RKO (cell line): ENCODE measurements around the gene RHPN2.
"Not testable (repeated sequence)": the region's sequence is repeated elsewhere in the genome, so short reads cannot be mapped to it uniquely, and the experiment has no call there.

Experiments
- DNase-seq: peaks from one replicate; pipeline ENCODE4 v3.0.0-alpha.2; 2016; ENCODE audit warnings: low spot score

RHPN2 gene

DNA sequence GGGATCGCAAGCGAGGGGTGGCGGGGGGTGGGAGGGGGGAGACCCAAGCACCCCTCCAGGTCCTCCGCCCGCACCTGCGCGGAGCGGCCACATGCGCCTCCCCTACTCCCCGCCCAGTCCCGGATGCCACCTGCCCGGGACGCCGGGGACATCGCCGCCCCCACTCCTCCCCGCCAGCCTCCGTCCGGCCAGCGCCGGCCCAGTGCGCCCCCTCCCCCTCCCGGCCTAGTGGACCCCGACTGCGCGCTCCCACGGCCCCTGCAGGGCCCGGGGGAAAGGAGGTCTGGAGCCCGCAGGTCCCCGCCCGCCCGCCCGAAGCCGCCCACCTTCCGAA lies 263 bp downstream of the RHPN2 start:
- no peak for DNase-seq

DNA sequence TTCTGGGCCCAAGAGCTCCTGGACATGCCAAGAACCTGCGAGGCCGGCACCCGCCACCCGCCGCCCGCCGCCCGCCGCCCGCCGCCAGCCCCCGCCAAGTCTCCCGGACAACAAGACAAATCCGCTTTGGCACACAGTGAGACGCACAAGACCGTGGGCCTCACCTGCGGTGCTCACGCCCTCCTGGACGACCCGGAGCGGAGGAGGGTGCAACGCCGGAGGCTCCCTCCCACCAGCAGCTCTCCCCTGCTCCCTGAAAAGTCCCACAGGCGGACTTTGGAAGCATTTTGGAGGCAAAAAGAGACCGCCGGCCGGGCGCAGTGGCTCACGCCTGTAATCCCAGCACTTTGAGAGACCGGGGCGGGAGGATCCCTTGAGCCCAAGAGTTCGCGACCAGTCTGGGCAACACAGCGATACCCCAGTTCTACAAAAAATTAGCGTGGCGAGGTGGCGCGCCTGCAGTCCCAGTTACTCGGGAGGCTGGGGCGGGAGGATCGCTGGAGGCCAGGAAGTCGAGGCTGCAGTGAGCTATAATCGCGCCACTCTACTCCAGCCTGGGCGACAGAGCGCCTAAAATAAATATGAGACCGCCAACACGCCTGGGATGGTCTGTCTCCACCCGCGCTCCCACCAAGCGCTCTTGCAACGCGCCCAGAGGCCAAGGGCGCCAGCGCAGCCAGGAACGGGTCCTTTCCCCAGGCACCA lies 783 bp downstream of the RHPN2 start:
- peak; percentile 39 for DNase-seq

GRCh38 chr19:33063356-33063752 lies 1.3 kb downstream of the RHPN2 start:
- peak; percentile 49 for DNase-seq

DNA sequence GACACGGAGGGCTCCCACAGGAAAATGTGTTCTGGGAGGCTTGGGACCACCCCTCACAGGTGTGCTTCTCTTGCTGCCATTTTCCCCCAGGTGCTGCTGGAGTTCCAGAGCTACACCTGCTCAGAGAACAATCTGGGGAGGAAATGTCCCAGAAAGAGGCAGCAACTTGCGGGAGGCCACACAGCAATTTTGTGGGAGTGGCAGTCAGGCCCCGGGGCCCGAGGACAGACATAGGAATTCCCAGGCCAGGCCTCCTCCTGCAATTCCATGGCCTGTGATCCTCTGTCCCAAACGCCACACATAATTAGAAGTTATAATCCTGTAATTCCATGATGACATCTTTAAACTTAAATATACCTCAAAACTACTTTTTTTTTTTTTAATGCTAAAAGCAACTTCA lies 1.8 kb downstream of the RHPN2 start:
- DNase-seq, result no peak

DNA sequence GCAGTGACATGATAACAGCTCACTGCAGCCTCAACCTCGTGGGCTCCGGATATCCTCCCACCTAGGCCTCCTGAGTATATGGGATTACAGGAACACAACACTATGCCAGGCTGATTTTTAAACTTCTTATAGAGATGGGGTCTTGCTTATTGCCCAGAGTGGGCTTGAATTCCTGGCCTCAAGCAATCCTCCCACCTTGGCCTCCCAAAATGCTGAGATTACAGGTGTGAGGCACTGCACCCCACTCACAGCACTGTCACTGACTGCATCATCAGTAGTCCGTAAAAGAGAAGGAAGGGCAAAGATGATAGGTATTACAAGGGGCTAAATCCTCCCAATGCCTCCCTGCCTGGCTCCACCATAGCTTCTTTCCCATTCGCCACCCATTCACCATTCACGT lies 4.1 kb downstream of the RHPN2 start:
- no peak for DNase-seq

- DNase-seq, result no peak
Measured at GRCh38 chr19:33055718-33056117, 9.0 kb downstream of the RHPN2 start.

DNA sequence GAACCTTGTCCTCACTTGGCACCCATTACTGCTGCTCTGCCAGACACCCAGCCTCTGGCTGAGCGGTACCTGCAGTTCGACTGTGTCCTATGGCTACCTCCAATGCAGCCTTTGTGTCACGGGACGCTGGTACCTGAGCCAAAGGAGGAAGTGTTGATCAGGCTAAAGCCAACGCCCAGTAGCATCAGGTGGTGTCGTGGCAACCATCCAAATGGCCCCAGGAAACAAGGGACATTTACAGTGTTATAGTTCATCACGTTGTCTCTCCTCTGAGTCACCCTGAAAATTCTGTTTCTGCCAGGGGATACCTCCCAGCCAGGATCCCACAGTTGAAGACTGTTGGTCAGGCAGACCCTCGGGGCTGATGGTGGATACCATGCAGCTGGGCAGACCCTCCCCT lies 10.1 kb downstream of the RHPN2 start:
- DNase-seq, result no peak

GRCh38 chr19:33052352-33052972 lies 12.2 kb downstream of the RHPN2 start:
- no peak for DNase-seq

DNA sequence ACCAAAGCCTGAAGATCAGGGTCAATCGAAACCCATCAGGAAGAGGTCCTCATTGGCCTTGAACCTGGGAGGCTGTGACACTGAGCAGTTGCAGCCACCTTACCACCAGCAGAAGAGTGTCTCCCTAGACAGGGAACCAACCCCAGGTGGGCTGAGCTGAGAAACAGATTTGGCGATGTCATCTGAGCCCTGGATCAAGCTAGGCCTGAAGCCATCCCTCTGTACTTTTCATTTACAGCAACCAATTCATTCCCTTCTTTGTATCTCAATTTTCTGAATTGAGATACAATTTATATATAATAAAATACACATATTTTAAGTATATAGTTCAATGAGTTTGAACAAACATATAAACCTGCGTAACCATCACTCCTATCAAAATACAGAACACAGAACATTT lies 14.6 kb downstream of the RHPN2 start:
- DNase-seq, result no peak

DNA sequence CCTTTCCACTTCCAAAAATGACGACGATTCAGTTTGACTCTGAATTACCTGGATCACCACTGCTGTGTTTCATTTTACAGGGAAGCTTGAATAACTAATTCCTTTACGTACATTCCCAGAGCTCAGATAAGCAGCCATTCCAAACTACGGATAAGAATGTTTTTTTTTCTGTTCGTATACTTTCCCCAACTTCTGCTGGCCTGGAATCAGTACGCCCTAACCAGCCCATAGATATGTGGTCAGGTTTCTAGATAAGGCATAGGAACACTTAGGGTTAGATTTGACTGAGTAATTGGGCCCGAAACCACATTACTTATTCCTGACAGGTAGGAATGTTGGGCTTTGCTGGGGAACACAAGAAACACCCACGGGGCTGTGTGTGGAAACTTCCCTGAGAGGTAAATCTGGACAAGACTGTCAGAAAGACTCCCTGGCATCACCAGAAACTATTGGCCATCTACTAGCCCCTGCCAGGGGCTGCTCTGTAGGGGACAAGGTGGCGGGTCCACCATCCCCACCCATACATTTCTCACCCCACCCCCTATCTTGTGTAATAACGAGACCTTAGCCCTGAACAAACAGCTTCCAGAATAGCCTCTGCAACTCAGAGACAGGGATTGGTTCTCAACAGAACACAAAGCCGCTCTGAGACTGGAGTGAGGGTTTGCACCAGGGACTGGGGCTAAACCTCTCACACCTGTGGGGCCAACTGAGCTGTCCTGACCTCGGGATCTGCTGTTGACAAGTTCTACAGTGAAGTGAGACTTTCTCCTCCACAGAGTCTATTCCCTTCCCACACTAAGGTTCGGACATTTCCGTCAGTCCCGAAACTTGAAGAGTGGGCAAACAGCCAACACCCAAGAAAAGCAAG lies 15.6 kb downstream of the RHPN2 start:
- no peak for DNase-seq

DNA sequence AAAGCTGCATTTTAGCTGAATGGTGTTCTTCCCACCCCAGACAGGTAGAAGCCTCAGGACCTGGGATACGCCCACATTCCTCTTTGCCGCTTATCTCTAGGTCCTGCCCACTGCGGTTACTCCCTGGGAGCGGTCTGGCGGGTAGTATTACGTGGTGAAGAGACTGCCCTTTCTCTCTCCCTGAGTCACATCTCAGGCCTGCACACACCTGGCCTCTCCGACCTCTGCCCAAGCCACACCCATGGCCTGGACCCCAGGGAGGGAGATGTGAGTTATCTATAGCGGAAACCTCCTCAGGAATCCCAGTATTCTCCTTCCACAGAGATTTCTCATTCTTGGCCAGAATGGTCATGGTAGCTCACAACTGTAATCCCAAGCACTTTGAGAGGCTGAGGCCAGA lies 17.3 kb downstream of the RHPN2 start:
- no peak for DNase-seq

- DNase-seq, result not testable (repeated sequence)
Measured at GRCh38 chr19:33041828-33042160, 22.9 kb downstream of the RHPN2 start.

DNA sequence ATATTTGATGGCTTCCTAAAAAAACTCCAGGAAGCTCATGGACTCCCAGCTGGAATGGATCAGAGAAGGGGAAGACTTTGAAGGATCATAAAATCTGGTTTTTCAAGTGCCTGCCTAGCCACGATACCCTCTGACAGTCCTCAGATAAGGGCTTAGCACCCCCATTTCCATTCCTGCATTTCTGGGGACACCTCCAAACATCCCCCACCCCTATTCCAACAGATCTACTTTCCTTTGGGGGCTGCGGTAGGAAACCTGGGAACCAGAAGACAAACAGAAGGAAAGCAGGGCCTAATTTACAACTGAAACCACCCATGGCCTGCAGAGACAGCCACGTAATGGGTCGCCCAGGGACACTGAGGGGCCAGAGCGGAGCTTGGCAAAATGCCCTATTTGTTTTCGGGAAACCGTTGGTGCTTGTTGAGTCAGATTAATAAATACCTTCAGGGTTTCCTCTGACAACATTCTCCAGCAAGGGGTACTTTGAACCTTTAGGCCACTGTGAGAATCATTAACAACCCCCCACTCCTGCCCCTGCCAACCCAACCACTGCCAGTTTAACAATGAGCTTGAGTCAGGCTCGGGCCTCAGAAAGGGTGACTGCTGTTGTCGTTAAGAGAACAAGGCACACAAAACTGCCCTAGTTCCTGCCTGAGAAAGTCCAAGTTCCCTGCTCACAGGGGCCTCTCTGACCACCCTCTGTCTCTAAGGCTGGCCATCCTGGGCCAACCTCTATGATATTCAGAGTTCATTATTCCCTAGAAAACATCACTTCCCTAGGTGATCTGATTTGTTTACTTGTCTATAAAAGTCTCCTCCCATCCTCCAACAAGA lies 23.5 kb downstream of the RHPN2 start:
- no peak for DNase-seq

GRCh38 chr19:33039815-33040214 lies 24.9 kb downstream of the RHPN2 start:
- DNase-seq, result no peak

GRCh38 chr19:33039108-33039599 lies 25.5 kb downstream of the RHPN2 start:
- DNase-seq, result no peak

DNA sequence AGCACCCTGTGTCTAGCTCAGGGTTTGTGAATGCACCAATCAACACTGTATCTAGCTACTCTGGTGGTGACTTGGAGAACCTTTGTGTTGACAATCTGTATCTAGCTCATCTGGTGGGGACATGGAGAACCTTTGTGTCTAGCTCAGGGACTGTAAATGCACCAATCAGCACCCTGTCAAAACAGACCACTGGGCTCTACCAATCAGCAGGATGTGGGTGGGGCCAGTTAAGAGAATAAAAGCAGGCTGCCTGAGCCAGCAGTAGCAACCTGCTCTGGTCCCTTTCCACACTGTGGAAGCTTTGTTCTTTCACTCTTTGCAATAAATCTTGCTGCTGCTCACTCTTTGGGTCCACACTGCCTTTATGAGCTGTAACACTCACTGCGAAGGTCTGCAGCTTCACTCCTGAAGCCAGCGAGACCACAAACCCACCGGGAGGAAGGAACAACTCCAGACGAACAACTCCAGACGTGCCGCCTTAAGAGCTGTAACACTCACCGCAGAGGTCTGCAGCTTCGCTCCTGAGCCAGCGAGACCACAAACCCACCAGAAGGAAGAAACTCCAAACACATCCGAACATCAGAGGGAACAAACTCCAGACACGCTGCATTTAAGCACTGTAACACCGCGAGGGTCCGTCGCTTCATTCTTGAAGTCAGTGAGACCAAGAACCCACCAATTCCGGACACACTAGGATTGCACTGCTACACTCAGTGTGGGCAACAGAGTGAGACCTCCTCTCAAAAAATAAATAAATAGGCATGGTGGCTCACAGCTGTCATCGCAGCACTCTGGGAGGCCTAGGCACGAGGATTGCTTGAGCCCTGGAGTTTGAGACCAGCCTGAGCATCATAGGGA lies 27.3 kb downstream of the RHPN2 start:
- DNase-seq, result not testable (repeated sequence)

DNA sequence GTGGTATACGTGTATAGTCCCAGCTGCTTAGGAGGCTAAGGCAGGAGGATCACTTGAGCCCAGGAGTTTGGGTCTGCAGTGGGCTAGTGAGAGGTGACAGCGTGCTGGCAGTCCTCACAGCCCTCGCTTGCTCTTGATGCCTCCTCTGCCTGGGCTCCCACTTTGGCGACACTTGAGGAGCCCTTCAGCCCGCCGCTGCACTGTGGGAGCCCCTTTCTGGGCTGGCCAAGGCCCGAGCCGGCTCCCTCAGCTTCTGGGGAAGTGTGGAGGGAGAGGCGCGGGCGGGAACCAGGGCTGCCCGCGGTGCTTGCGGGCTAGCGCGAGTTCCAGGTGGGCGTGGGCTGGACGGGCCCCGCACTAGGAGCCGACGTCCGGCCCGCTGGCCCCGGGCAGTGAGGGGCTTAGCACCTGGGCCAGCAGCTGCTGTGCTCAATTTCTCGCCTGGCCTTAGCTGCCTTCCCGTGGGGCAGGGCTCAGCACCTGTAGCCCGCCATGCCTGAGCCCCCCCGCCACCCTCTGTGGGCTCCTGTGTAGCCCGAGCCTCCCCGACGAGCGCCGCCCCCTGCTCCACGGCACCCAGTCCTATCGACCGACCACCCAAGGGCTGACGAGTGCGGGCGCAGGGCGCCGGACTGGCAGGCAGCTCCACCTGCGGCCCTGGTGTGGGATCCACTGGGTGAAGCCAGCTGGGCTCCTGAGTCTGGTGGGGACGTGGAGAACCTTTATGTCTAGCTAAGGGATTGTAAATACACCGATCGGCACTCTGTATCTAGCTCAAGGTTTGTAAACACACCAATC lies 28.1 kb downstream of the RHPN2 start:
- DNase-seq, result not testable (repeated sequence)

DNA sequence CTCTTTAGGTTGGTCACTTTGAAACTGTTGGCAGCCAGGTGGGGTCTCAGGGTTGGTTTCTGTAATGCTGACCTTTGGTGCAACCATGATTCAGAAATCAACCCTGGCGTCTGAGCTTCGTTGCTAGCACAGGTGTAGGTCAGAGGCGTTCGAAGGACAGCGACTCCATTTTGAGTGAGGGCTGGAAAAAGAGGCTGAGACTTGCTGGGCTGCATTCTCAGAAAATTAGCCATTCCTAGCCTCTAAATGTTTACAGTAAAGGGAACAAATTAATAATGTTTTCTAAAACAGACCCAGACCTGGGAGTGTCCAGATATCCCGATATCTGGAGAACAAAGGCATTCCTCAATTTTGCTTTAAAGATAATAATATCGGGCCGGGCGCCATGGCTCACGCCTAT lies 29.2 kb downstream of the RHPN2 start:
- no peak for DNase-seq

- DNase-seq, result no peak
Measured at GRCh38 chr19:33032218-33032781, 32.4 kb downstream of the RHPN2 start.

GRCh38 chr19:33029746-33030303 lies 34.9 kb downstream of the RHPN2 start:
- DNase-seq, result no peak
